Hematopoietic multipotent progenitor cell treated with erythropoietin and hydrocortisone succinate and interleukin-3 and kit ligand, for 6 days (in vitro differentiated cells): ENCODE data around the gene TRPM2.
A peak's percentile ranks its signal among the peaks of the same experiment; 100 is the strongest.

Experiments used
- DNase-seq: peaks from one replicate; pipeline ENCODE4 v3.0.0-alpha.2; 2015

TRPM2 gene

DNA sequence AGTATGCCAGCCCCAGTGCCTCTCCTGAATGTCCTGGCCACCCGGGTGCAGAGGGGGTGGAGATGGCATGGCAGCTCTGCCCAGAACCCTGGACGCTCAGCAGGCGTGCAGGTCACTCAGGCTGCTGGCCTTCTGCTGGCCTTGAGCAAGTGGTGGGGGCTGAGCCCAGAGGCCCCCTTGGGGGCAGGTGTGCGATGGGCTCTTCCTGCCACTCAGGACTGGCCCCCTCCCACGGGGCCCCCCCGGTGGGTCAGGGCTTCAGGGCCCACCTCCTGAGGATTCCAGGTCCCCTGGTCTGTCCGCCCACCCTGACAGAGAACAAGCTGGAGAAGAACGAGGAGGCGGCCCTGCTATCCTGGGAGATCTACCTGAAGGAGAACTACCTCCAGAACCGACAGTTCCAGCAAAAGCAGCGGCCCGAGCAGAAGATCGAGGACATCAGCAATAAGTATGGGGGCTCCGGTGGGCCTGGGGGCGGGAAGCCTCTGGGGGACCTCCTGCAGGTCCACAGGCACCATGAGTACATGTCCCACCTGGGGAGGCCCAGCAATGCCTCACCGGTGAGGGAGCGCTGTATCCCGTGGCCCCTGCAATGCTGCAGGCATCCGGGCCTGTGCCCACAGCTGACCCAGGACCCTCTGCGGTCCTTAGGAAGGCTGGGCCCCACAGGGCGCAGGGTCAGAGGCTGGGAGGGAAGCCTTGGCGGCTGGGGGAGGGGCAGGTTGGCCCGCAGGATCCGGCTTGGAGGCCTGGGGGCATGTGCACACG lies 64.9 kb downstream of the TRPM2 start:
- DNase-seq, result no peak

DNA sequence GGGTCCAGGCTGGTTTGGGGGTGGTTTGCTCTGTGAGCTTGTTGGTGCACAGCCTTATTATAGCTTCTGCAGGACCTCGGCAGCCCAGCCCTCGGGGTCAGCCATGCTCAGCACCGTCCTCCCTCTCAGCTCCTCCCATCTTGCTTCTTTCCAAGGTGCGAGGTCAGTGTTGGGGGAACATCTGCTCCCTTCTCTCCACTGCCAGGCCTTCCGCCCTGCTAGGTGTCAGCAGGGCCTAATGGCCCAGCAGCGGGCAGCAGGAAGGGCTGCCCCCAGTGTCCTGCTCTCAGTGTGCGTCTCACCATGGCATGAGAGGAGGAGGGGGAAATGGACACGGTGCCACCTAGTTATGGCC lies 65.4 kb downstream of the TRPM2 start:
- no peak for DNase-seq

DNA sequence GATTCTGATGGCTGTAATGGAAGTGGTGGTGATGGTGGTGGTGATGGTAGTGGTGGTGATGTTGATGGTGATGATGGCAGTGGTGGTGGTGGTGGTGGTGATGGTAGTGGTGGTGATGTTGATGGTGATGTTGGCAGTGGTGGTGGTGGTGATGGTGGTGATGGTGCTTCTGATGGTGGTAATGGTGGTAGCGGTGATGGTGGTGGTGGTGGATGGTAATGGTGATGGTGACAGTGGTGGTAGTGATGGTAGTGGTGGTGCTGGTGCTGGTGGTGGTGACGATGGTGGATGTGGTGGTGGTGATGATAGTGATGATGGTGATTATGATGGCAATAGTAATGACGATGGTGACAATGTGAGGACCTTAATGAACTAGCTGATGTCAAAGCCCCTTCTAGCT lies 66.3 kb downstream of the TRPM2 start:
- no peak for DNase-seq

DNA sequence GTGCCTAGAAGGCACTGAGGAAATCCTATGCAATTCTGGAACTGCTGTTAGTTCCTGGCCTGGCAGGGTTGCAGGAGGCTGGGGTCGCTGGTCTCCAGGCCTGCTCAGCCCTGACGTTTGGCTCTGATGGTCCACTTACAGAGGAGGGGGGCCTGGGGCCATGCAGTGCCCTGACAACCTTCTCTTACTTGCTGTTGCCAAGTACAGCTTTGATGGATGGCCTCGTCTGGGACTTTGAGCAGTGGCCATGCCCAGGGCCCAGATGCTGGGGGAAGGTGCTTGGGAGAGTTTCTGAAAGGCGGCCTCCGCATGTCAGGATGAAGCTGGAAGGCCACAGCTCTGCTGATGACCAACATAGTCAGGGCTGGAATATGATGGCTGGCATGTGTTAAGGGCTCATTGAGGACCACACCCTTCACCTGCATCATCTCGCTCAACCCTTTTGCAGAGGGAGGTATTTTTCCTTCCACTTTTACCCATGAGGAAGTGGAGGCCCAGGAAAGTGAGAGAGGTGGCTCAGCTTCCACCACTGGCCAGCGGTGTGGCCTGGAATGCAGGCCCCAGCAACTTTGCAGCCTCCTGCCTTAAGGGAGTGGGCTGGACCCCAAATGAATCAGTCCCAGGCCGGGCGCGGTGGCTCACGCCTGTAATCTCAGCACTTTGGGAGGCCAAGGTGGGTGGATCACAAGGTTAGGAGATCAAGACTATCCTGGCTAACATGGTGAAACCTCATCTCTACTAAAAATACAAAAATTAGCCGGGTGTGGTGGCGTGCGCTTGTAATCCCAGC lies 67.2 kb downstream of the TRPM2 start:
- no peak for DNase-seq

GRCh38 chr21:44421901-44422840 lies 68.8 kb downstream of the TRPM2 start:
- DNase-seq, result no peak

GRCh38 chr21:44423312-44423821 lies 69.9 kb downstream of the TRPM2 start:
- DNase-seq, result no peak

DNA sequence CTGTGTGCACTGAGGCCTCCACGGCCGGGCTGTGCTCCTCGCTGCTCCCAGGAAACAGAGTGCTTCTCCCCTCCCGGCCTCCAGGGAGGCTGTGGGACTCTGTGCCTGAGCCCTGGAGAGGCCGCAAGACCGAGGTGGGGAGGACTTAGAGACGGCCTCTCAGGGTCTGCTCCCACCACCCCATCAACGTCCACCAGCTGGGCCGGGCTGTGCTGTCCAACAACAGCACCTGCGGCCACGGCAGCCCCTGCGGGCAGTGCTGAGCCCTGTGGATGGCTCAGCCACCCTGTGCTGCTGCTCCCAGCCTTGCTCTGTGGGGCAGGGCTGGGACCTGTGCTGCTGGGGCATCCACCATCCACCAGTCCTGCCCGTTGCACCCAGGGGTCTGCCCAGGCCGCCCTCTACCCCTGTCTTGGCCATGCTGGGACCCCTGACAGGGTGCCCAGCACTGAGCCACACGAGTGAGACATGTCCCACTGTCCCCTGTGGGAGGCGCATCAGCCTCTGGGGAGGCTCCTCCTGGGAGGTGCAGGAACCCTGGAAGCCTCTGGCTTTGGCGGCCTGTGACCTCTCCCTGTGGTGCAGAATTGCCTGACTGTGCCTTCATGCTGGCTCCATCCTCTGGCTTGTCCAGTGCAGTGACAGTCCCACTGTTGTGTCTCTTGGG lies 70.7 kb downstream of the TRPM2 start:
- no peak for DNase-seq

GRCh38 chr21:44424608-44425306 lies 71.3 kb downstream of the TRPM2 start:
- no peak for DNase-seq

DNA sequence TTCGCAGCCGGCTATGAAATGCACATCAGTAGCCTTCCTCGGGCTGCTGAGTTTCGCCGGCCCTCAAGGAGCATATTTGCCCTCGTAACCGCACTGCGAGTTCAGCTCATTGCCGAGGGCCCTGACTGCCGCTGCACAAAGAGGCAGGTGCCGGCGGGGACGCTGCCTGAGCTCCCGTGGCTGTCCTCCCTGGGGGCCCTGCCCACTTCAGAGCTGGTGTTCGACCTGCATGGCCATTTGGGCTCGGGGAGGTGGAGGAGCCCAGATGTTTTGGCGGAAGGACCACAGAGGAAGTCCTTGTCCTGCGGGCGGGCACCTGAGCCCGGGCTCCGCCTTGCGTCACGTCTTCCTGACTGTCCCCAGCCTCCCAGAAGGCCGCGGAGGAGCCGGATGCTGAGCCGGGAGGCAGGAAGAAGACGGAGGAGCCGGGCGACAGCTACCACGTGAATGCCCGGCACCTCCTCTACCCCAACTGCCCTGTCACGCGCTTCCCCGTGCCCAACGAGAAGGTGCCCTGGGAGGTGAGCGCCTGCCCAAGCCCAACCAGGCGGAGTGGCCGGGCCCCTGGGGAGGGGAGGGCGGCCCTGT lies 72.0 kb downstream of the TRPM2 start:
- no peak for DNase-seq

GRCh38 chr21:44425895-44426662 lies 72.7 kb downstream of the TRPM2 start:
- no peak for DNase-seq

DNA sequence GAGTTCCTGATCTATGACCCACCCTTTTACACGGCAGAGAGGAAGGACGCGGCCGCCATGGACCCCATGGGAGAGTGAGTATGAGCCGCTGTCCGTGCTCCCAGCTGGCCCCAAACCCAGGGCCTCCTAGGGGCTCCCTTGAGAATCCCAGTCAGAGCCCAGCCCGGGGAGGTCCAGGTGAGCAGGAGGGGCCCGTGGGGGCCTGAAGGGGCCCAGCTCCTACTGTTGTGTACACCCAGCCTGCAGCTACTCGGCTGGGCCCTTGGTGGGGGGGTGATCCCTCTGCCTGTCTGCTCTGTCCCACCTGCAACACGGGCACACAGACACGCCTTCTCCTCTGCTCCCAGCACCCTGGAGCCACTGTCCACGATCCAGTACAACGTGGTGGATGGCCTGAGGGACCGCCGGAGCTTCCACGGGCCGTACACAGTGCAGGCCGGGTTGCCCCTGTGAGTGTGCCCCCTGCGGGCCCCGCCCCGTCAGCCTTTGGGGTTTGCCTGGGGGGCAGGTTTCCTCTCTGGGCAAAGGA lies 73.3 kb downstream of the TRPM2 start:
- no peak for DNase-seq

DNA sequence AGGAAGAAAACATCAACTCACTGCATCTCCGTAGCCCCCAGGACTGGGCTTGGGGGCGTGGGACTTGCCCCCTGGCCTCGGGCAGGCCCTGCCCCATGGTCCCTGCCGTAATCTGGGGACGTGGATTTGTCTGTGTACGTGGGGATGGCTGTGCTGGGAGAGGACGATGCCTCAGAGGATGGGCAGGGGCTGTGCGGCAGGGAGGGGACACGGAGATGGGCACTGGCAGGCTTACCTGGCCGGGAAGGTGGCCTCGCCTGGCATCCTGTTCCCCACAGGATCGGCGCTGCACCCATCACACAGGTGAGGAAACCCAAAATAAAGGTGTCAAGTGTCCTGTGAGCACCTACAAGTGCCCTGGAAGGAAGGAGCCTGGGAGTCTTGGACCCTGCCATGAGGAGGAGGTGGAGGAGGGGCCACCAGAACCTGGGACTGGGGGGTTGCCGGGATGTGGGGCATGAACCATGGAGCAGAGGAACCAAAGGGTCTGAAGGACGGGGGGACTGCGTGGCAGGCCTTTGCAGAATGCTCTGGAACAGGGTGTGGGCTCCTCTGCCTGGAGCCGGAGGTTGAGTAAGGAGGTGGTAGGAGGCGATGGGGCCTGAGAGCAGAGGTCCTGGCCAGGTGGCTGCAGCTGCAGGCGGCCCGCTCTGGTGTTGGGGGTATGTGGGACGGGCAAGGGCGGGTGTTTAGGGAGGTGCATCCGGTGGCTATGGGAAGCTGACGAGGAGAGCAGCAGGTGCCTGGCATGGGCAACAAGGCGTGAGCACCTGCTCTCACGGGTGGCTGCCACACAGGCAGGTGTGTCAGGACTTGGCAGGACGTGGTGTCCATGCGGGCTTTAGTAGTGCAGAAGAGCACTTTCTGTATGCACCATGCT lies 74.1 kb downstream of the TRPM2 start:
- DNase-seq, result no peak

GRCh38 chr21:44428281-44428960 lies 75.0 kb downstream of the TRPM2 start:
- peak; percentile 64 for DNase-seq

DNA sequence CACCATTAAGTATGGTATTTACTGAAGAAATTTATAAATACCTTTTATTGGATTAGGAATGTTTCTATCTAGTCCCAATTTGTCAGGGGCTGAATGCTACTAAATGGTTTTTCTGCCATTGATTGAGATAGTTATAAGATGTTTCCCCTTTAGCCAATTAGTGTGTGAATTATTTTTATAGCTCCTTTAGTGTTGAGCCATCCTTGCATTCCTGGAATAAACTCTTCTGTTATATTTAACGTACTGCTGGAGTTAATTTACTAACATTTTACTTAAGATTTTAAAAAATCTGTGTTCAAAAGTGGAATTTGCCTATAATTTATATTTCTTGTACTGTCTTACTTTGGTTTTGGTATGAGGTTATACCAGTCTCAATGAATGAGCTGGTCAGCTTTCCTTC lies 76.5 kb downstream of the TRPM2 start:
- no peak for DNase-seq

GRCh38 chr21:44431300-44431699 lies 77.9 kb downstream of the TRPM2 start:
- DNase-seq, result no peak

DNA sequence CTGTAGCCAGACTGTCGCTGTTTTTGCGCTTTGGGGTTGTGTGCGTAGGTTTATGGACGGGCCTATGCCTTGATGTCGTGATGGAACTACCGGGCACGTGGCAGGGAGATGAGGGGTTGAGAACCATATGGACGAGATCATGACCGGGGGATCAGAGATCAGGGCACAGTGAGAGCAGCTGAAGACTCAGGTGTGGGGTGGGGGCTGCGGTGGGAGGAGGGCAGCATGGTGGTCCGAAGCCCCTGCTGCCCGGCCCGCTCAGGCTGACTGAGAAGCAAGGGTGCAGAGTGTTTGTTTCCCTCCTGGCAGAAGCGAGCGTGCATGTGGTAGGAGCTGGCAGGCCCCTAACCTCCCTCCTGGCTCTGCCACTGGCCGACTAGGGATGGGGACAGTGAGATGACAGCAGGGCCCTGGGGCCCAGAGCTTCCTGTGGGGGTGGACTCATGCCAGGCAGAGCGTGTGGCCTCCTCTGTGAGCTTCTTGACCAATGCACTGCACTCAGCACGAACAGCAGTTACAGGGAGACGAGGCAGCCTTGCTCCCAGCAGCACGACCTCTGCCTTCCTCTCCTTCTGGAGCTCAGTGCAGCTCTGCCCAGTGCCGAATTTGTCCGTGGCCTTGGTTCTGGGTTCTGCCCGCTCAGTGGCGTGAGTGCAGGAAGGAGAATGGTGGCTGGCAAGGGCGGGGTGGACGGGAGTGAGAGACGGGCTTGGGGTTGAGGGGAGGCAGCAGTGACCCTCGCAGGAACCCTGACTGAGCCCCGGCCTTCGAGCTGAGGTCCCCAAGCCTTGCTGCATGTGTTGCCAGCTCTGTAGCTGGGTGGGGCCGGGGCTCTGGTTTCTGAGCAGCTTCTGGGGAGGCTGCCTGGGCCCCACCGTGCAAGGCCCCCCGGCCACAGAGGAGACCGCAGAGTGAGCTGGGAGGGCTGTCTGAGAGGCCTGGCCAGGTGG lies 79.7 kb downstream of the TRPM2 start:
- DNase-seq, result no peak

- DNase-seq, result no peak
Observed at GRCh38 chr21:44433791-44434567, 80.6 kb downstream of the TRPM2 start.
